Activated CD4-positive, alpha-beta T cell treated with anti-CD3 and anti-CD28 coated beads for 24 hours (primary cell): ENCODE results near the gene CENPP.
"Not testable (repeated sequence)": the region's sequence is repeated elsewhere in the genome, so short reads cannot be mapped to it uniquely, and the experiment has no call there.

Source experiments
- DNase-seq, 2 donors: peaks; one replicate each; pipeline ENCODE4 v3.0.0-alpha.2; 2020; ENCODE audit warnings: low read depth in 2 of 2

The CENPP gene

GRCh38 chr9:92535940-92536850 is 210.4 kb downstream of the CENPP start, which contains the start of gene ECM2:
Gene ECM2 (minus strand): TSS chr9:92535990. CDS start chr9:92522866, 13,124 bp downstream.
- DNase-seq, result no peak

GRCh38 chr9:92538541-92538940 is 212.8 kb downstream of the CENPP start:
- DNase-seq, result no peak

GRCh38 chr9:92543972-92544371 is 218.2 kb downstream of the CENPP start:
- no peak for DNase-seq

GRCh38 chr9:92545002-92545510 is 219.3 kb downstream of the CENPP start:
- DNase-seq, result no peak

GRCh38 chr9:92547356-92547755 is 221.6 kb downstream of the CENPP start:
- DNase-seq, result no peak

- DNase-seq, result no peak
These were observed 225.0 kb downstream of the CENPP start for GRCh38 chr9:92550765-92551164.

GRCh38 chr9:92558612-92559374 is 233.0 kb downstream of the CENPP start:
- DNase-seq, result no peak

GRCh38 chr9:92561374-92562330 is 235.9 kb downstream of the CENPP start:
- DNase-seq, result no peak

- DNase-seq, result no peak
These were observed 236.8 kb downstream of the CENPP start for GRCh38 chr9:92562461-92562967.

- DNase-seq, result no peak
These were observed 237.7 kb downstream of the CENPP start for GRCh38 chr9:92563116-92564100.

GRCh38 chr9:92564504-92564903 is 238.8 kb downstream of the CENPP start:
- no peak for DNase-seq

- DNase-seq, result no peak
These were observed 239.2 kb downstream of the CENPP start for GRCh38 chr9:92564982-92565381.

GRCh38 chr9:92571871-92572270 is 246.1 kb downstream of the CENPP start:
- DNase-seq, result not testable (repeated sequence)

- DNase-seq, result not testable (repeated sequence)
These were observed 247.9 kb downstream of the CENPP start for GRCh38 chr9:92573612-92574011.

- no peak for DNase-seq
These were observed 250.4 kb downstream of the CENPP start for GRCh38 chr9:92576175-92576574.

- DNase-seq, result no peak
These were observed 264.2 kb downstream of the CENPP start for GRCh38 chr9:92589923-92590322.

- DNase-seq, result no peak
These were observed 264.6 kb downstream of the CENPP start for GRCh38 chr9:92590377-92590776.

GRCh38 chr9:92592537-92592936 is 266.8 kb downstream of the CENPP start:
- DNase-seq, result no peak

- DNase-seq, result no peak
These were observed 267.5 kb downstream of the CENPP start for GRCh38 chr9:92592946-92593861.
